Spleen (tissue), 7 donors: ENCODE measurements around the gene MCM3.

Source experiments
- CTCF ChIP-seq, 11 experiments: fragments of 200-600 bp in 7 of 11; fragments of 450-650 bp in 4 of 11; sonication (generic) in 4 of 11; IDR thresholded peaks in 8 of 11; conservative IDR thresholded peaks in 3 of 11; 1 replicate in 7 of 11; 2 replicates in 4 of 11; pipeline versions ENCODE4 v1.4.0 to v1.8.0; 2016 to 2021; ENCODE audit warnings: antibody characterized with exemption in 11 of 11, inconsistent platforms in 4 of 11, mild to moderate bottlenecking in 1 of 11
- POLR2AphosphoS5 ChIP-seq, 3 donors: sonication (generic); formaldehyde crosslinking; IDR thresholded peaks; one replicate each; pipeline ENCODE4 v1.5.1; 2017; ENCODE audit warnings: antibody characterized with exemption in 3 of 3
- donor health status: DM: no; HTN: no; CAD: no; lungs with moderate emphysema.
- donor health status: DM: no; HTN: no; CAD: no.
- donor health status: DM: no; HTN: no; CAD: no.

GRCh38 chr6:52330470-52330869 lies 45.9 kb upstream of the MCM3 start:
- TF ChIP-seq CTCF (IDR thresholded peaks at IDR 0.05 in 8 of 11, conservative IDR thresholded peaks at IDR 0.05 in 3 of 11) (no peak), POLR2AphosphoS5 (IDR thresholded peaks at IDR 0.05) (no peak)
